ENCODE data around the gene ZNF678. TPM values are rescaled to one million over a fixed set of nuclear protein-coding genes. Genes with fewer than 3 reads are reported as not detected.

ZNF678 gene
- total and polyA plus RNA-seq, 9 of the 15 experiments (the other 6 are each of a cell fraction or from before 2014, with no cell fraction given): 3.0 to 16.8 (median 8.0) TPM

GRCh38 chr1:227632325-227632724 is 69.0 kb downstream of the ZNF678 start:
- Histone ChIP-seq H3K4me3 (no peak overlapping the region), H3K4me2 (ENCODE audit: insufficient read depth, low read length) (no peak overlapping the region), H3K36me3 (ENCODE audit: control insufficient read depth, insufficient read depth, low read length) (no peaks in the 10 kb centered on the region), H3K9me3 (replicated peaks; ENCODE audit: control insufficient read depth, insufficient read depth, low read depth, low read length) (peaks cover 4% of the 10 kb centered on the region; the same call in 1 of the 2 replicates), H4K20me1 (replicated peaks; ENCODE audit: control insufficient read depth, insufficient read depth, low read length) (no peaks in the 10 kb centered on the region), H3K9ac (ENCODE audit: insufficient read depth in 1 of 2, low read depth in 2 of 2, low read length in 2 of 2) (no peak overlapping the region), H3K27ac (ENCODE audit: extremely low read depth, low read depth, low read length) (no peak overlapping the region), H3K9me1 (ENCODE audit: control insufficient read depth, insufficient read depth, low read length) (no peaks in the 10 kb centered on the region), H3K27me3 (ENCODE audit: control insufficient read depth in 2 of 2, insufficient read depth in 2 of 2, low read length in 2 of 2) (no peaks in the 10 kb centered on the region), H2AFZ (ENCODE audit: low read depth, low read length) (no peak overlapping the region), H3K4me1 (replicated peaks in 1 of 2; ENCODE audit: control insufficient read depth in 2 of 2, insufficient read depth in 2 of 2, low read length in 2 of 2) (no peaks in the 10 kb centered on the region), H3K79me2 (ENCODE audit: control insufficient read depth, insufficient read depth, low read length) (no peaks in the 10 kb centered on the region)
- in situ Hi-C loops (cut with MboI) (no loop called here), intact Hi-C loops (cut with micrococcal nuclease) (no loop called here)
- ATAC-seq: no peak
- WGBS (ENCODE audit: insufficient coverage, low coverage, missing lambda C conversion rate): 48% methylated on average over 13 of the region's 13 CpGs
- FAIRE-seq: no peak
- DNase-seq (ENCODE audit: extremely low read depth in 1 of 4, low spot score in 3 of 4): no peak
- BruUV-seq (replicated peaks): no TSS peak
- POLR2A ChIA-PET: no interaction called here
- TF ChIP-seq ZBTB40 (IDR thresholded peaks at IDR 0.05) (no peak), ZBTB40 (CRISPR knock-in tag; IDR thresholded peaks at IDR 0.05) (no peak), ARNT (IDR thresholded peaks at IDR 0.05) (no peak), ZNF165 (CRISPR knock-in tag; IDR thresholded peaks at IDR 0.05; ENCODE audit: borderline replicate concordance) (no peak), MTA3 (IDR thresholded peaks at IDR 0.05; ENCODE audit: borderline replicate concordance) (no peak), PHF20 (IDR thresholded peaks at IDR 0.05; ENCODE audit: partially characterized antibody) (no peak)
- CTCF ChIA-PET (ENCODE audit: low intra/inter-chr PET ratio): no interaction called here

All from K562 (cell line).